Panc1 (cell line): ENCODE measurements around the gene UBFD1.

Experiments used
- POLR2AphosphoS5 ChIP-seq: IDR thresholded peaks from 2 replicates; pipeline ENCODE4 v1.6.1; 2012; ENCODE audit warnings: mild to moderate bottlenecking, low read depth, low read length, moderate library complexity
- REST ChIP-seq, 2 experiments: IDR thresholded peaks; 2 replicates each; pipeline ENCODE4 v1.6.1; 2011 to 2012; ENCODE audit warnings: low read depth in 2 of 2, control low read depth in 1 of 2, low read length in 1 of 2, mild to moderate bottlenecking in 1 of 2, moderate library complexity in 1 of 2; ENCODE audit not compliant: insufficient read depth in 1 of 2
- TF ChIP-seq, protein P1 (sequence below): fragments of 450-650 bp; IDR thresholded peaks from 2 replicates; pipeline ENCODE4 v1.5.1; 2017; ENCODE audit warnings: mild to moderate bottlenecking

DNA sequence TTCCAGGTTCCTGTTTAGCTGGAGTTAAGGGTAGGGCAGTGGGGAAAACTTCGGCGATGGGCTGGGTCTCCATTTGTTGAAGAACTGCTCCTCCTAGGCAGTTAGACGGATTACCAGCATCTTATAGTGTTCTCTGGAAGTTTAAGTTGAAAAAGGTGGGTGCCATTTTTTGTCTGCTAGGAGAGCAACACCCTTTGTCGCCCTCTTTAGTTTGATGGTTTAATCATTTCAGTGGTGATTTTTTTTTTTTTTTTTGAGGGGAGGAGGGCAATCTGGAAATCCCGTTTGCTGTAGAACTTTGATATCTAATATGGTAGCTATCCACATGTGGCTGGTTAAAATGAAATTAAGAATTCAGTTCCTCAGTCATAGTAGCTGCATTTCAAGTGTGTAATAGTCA is 4.1 kb downstream of the UBFD1 start:
- TF ChIP-seq REST (IDR thresholded peaks at IDR 0.05; ENCODE audit: insufficient read depth in 1 of 2, low read depth in 2 of 2, low read length in 1 of 2) (no peak), POLR2AphosphoS5 (no peak)
- TF ChIP-seq, protein P1, sequence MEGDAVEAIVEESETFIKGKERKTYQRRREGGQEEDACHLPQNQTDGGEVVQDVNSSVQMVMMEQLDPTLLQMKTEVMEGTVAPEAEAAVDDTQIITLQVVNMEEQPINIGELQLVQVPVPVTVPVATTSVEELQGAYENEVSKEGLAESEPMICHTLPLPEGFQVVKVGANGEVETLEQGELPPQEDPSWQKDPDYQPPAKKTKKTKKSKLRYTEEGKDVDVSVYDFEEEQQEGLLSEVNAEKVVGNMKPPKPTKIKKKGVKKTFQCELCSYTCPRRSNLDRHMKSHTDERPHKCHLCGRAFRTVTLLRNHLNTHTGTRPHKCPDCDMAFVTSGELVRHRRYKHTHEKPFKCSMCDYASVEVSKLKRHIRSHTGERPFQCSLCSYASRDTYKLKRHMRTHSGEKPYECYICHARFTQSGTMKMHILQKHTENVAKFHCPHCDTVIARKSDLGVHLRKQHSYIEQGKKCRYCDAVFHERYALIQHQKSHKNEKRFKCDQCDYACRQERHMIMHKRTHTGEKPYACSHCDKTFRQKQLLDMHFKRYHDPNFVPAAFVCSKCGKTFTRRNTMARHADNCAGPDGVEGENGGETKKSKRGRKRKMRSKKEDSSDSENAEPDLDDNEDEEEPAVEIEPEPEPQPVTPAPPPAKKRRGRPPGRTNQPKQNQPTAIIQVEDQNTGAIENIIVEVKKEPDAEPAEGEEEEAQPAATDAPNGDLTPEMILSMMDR, result no peak
